Activated gamma-delta T cell treated with anti-CD3 and anti-CD28 coated beads, Interleukin-2, amount 50 U/mL, for 16 hours (primary cell): Measurements from ENCODE around the gene PCLAF.
"Not testable (repeated sequence)": the region's sequence is repeated elsewhere in the genome, so short reads cannot be mapped to it uniquely, and the experiment has no call there.

Source experiments
- DNase-seq: peaks from one replicate; pipeline ENCODE4 v3.0.0-alpha.2; 2020; ENCODE audit warnings: low read depth

PCLAF gene

DNA sequence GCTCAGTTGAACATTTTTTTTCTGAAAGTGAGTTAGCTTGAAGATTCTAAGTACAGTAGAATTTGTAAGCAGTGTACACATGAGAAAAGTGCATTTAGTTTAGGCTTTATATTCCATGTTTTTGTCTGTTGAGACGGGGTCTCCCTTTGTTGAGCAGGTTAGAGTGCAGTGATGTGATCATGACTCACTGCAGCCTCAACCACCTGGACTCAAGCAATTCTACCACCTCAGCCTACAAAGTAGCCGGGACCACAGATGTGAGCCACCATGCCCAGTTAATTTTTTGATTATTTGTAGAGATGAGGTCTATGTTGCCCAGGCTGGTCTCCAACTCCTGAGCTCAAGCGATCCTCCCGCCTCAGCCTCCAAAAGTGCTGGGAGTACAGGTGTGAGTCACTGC, 20.0 kb downstream of the PCLAF start:
- no peak for DNase-seq

DNA sequence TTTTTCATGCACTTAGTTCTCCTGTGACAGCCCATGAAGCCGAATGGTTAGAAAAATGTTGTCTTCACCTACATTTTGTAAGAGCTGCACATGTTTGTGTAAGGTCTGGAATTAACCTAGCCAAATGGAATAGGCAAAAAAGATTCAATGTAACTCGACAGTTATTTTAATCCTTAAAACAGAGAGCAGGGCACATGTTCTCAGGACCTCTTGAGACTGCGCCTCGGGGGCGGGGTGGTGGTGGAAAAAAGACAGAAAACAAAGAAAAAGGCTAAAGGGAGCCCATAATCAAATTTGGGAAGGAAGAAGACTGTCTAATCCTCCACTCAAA, 24.6 kb downstream of the PCLAF start:
- no peak for DNase-seq

DNA sequence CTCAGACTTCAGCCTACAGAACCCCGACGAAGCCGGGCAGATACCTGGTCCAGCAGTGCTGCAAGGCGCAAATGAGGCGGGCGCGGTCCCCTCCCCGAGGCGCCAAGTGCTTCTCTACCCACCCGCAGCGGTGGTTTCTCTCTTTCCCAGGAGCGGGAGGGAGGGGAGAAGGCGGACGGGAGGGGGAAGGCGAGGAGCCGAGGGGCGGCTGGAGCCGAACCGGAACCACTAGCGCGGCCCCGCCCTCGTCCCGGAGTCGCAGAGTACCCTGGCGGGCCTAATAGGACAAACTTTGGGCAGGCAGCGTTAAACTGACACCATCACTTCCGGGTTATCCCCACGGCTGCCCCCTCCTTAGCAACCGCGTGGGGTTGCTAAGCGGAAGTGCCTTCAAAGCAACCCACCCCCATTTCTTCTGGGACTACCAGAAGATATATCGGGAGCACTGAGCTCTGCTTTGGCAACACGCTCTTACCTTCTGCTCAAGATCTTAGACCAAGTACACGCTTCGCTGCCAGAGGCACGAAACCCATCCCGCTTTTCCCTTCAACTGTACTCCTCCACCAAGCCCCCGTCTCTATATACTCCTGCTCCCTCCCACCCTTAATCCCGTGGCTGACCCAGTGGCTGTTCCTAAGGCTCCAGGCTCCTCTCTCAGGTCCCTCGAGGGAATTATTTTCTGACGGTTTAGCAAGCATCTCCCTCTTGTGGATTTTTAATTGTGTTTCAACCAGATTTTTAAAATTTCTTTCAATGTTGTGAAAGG, 25.1 kb downstream of the PCLAF start, which contains the start of gene CSNK1G1:
Gene CSNK1G1 (minus strand): TSS at position 230 of the 766 bp plus-strand sequence. CDS start 55,674 bp downstream, outside the sequence.
- DNase-seq: peak; percentile 89

DNA sequence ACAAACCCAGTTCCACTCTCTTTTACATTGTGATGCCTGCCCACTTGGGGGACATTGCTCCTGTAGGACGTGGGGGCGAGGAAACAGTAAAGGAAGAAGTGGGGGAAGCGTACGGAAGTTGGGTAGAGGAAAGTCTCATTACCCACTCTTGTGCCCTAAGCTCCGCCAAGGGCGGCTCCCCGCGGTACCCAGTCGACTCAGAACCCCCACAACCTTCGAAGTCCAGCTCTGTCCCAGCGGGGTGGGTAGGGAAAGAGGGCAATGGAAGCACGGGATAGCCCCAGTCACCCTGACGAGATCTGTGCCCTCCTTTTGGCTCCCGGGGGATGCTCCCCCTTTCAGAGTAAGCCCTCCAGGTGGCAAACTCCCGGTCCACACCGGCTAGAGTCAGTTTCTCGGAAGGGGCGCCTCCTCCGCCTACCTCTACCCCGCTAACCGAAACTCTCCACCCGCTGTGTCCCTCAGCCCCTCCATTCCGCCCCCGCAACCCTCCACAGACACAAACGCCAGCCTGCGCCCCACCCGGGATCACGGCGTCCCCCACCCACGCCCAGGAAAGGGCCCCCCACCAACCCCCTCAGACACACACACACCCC, 25.8 kb downstream of the PCLAF start:
- DNase-seq: no peak

DNA sequence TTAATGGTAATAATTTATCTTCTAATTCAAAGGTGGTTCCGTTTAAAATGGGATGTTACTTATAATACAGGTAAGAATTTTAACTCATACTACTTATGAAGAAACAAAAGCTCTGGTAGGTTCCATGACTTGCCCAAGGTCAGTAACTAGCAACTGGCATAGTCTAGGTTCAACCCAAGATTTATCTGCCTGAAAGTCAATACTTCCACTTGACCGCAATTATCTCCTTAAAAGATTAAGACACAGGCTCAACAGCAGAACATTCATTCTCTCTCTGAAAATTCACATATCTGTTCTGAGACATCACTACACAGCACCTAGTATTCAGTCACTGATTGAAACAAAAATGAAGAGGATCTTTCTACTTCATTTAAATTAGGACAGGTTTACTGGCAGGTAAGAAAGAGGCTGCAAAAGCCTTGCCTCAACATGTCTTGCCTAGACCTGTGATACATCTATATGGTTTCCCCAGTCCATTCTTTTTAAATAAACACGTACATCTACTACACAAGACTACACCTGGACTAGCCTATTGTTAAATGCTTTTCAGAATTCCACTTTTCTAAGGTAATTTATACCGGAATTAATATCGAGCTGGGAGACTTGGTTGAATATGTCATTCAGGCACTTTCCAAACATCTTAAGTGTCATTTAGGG, 26.4 kb downstream of the PCLAF start:
- DNase-seq: no peak

DNA sequence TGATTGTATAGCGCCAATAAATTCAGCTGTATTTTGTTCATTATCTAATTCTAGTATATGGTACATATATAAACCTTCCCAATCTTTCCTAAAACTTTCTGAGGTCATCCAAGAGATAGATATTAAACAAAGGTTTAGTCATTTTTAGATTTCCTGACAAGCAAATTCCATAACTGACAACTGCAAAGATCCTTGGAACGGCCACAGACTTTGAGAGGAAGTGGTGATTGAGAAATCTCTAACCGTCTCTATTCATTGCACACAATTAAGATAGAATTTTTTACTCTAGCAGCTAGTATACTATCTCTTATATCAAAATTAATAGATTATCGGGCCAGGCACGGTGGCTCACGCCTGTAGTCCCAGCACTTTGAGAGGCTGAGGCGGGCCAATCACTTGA, 30.0 kb downstream of the PCLAF start:
- DNase-seq: no peak

DNA sequence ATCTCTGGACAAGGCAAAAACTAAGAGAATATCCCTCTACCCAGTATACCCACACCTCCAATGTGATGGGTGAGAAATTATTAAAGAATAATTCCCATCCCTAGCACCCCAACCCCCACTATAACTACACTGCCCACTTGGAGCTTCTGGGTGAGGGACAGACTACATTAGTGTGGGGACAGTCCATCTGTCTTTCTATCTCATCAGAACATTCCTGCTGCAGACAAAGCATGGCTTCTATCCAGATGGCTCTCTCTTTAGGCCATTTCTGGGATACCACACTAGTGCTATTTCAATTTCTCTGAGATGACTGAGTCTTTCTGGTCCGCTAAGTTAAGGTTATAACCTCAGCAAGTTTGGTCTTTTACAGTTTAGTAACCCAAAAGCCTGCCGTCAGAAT, 31.9 kb downstream of the PCLAF start:
- no peak for DNase-seq

DNA sequence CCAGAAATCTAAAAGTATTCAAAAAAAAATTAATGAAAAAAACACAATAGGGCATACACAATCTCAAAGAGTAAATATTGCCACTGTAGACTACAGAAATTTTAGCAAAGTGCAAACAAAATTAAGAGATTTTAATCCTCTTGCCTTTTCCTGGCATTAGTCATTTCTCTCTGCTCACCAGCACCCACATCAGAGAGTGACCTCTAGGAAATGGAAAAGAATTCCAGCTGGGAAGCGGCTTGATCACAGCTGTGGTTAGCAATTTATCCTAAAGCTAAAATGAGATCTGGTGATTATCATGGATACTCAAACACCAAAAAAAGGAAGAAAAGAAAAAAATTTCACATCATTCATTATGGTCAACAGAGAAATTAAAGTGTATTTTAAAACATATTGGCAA, 32.8 kb downstream of the PCLAF start:
- no peak for DNase-seq

DNA sequence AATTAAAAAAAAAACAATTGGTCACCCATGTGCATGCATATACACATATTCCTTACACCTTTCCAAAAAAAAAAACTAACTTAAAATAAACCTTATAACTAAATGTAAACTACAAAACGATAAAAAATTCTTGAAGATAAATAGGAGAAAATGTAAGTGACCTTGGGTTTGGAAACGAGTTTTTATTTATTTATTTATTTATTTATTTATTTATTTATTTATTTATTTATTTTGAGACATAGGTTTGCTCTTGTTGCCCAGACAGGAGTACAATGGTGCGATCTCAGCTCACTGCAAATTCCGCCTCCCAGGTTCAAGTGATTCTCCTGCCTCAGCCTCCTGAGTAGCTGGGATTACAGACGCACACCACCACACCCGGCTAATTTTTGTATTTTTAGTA, 35.0 kb downstream of the PCLAF start:
- DNase-seq: not testable (repeated sequence)

DNA sequence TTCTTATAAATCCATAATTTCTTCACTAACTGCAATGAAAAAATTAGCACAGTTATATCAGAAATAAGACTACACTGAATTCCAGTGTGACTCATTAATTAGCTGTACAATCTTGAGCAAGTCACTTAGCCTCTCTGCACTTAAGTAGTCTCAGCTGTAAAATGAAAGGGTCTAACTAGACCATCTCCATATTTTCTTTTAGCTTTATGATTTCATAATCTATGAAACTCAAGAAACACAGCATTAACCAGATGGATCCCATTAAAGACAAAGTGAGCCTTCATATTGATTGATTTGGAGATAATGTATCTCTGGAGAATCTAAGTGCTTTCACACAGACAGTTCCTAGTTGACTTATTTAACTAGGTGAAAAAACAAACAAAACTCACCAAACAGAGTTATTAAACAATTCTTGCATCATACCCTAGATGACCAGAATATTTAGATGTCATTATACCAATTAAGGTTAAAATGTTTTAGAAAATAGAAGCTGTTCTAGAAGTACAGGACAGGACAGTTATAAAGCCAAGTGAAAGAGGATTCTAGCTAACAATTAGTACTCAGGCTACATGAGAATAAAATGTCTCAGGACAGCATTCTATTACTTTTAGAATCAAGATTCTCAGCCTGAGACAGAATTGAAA, 36.5 kb downstream of the PCLAF start:
- no peak for DNase-seq

DNA sequence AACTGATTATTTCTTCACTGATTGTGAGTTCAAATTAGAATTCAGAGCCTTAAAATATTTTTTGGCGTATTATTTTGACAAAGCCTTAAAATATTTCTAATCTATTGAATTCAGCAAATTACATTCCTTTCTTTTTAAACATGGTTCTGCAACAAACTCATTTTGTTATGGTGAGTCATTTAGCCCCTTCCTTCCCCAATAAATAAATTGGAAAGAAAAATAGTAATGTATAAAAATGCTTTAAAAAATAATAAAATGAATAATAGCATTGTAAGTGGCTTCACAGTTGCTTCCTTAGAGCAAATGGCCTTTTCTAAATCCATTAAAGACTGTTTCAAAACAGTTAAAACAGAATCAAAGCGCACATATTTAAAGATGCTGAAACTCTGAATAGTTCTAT, 37.4 kb downstream of the PCLAF start:
- no peak for DNase-seq

DNA sequence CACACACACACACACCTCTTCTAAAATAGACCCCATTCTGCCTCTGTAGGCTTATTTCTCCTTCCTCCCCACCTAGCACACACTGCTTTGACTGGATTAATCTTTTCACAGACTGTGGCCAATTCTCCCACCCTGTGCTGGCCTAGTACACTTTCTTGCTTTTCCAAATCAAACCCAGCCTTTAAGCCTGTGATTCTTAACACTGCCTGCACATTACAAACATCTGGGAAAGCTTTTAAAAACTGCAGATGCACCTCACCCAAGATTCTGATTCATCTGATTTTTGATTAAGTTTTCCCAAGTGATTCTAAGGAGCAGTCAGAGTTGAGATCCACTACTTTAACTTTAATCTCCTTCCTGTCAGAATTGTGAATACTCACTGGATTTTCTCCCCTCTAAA, 38.0 kb downstream of the PCLAF start:
- DNase-seq: no peak

DNA sequence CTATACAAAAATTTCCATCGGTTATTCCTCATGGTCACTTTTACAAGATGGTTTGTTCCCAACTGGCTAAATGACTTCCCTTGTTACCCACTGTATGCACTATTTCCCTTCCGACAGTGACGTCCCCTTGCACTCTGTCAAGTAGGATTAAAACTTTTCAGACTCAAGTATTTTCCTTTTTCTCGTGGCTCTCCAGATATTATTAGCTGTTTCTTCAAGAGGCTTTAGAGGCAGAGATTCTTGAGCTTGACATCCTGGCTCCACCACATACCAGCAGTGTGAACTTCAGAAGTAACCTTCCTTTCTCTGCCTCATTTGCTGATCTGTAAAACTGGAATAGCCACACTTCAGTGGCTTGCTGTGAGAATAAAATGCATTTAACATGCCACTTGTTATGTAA, 39.3 kb downstream of the PCLAF start:
- DNase-seq: no peak

DNA sequence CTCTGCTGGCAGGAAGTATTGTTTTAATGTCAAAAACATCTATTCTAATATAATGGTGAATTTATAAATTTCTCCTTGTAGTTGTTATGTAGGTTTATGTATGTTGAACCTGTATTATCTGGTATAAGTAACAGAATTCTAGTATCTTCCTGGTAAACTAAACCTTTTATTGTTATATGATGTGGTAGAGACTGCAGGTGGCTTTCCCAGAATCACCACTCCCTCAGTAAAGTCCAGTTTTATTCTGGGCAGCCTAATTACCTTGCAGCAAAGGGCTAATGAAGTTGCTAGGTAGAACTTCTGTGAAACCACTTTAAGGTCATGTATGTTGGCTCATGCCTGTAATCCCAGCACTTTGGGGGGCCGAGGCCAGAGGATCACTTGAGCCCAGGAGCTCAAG, 40.9 kb downstream of the PCLAF start:
- DNase-seq: no peak

DNA sequence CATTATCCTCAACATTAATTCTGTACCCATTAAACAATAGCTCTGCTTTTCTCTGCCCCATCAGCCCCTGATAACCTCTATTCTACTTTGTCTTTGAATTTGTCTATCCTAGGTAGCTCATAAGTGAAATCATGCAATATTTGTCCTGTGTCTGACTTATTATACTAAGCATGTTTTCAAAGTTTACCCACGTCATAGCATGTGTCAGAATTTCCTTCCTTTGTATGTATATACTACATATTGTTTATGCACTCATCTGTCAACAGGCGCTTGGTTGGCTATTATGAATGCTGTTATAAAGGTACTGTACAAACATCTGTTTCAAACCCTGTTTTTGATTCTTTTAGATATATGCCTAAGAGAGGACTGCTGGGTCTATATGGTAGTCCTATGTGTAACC, 43.5 kb downstream of the PCLAF start:
- DNase-seq: no peak

DNA sequence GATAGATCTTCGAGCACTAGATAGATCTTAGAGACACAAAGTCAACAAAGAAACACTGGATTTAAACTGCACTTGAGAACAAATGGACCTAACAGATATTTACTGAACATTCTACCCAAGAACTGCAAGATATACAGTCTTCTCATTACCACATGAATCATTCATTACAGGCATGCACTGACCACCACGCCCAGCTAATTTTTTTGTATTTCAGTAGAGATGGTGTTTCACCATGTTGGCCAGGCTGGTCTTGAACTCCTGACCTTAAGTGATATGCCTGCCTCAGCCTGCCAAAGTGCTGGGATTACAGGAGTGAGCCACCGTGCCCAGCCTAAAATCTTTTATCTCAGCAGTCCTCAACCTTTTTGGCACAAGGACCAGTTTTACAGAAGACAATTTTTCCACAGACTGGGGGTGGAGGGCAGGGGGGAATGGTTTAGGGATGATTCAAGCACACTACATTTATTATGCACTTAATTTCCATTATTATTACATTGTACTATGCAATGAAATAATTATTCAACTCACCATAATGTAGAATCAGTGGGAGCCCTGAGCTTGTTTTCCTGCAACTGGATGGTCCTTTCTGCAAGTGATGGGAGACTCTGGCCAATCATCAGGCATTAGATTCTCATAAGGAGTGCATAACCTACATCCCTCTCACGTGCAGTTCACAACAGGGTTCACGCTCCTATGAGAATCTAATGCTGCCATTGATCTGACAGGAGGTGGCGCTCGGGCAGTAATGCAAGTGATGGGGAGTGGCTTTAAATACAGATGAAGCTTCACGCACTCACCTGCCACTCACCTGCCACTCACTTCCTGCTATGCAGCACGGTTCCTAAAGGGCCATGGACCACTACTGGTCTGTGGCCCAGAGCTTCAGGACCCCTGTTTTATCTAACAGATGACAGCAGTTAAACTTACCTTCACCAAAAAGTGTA, 47.0 kb downstream of the PCLAF start:
- DNase-seq: no peak

DNA sequence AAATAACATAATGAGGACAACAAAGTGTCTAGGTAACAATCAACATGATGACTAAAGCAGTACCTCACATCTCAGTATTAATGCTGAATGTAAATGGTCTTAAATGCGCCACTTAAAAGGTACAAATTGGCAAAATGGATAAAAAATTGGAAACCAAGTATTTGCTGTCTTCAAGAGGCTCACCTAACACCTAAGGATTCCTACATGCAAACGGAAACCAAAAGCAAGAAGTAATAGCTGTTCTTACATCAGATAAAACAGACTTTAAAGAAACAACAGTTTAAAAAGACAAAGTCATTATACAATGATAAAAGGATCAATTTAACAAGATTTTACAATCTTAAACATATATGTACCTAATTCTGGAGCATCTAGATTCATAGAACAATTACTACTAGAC, 47.7 kb downstream of the PCLAF start:
- no peak for DNase-seq

DNA sequence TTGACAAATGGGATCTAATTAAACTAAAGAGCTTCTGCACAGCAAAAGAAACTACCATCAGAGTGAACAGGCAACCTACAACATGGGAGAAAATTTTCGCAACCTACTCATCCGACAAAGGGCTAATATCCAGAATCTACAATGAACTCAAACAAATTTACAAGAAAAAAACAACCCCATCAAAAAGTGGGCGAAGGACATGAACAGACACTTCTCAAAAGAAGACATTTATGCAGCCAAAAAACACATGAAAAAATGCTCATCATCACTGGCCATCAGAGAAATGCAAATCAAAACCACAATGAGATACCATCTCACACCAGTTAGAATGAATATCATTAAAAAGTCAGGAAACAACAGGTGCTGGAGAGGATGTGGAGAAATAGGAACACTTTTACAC, 49.6 kb downstream of the PCLAF start:
- DNase-seq: not testable (repeated sequence)

DNA sequence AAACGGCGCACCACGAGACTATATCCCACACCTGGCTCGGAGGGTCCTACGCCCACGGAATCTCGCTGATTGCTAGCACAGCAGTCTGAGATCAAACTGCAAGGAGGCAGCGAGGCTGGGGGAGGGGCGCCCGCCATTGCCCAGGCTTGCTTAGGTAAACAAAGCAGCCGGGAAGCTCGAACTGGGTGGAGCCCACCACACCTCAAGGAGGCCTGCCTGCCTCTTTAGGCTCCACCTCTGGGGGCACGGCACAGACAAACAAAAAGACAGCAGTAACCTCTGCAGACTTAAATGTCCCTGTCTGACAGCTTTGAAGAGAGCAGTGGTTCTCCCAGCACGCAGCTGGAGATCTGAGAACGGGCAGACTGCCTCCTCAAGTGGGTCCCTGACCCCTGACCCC, 54.3 kb downstream of the PCLAF start:
- DNase-seq: not testable (repeated sequence)

DNA sequence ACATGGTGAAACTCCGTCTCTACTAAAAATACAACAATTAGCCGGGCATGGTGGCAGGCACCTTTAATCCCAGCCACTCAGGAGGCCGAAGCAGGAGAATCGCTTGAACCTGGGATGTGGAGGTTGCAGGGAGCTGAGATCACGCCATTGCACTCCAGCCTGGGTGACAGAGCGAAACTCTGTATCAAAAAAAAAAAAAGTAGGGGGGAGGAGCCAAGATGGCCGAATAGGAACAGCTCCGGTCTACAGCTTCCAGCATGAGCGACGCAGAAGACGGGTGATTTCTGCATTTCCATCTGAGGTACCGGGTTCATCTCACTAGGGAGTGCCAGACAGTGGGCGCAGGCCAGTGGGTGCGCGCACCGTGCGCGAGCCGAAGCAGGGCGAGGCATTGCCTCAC, 54.8 kb downstream of the PCLAF start:
- DNase-seq: not testable (repeated sequence)

DNA sequence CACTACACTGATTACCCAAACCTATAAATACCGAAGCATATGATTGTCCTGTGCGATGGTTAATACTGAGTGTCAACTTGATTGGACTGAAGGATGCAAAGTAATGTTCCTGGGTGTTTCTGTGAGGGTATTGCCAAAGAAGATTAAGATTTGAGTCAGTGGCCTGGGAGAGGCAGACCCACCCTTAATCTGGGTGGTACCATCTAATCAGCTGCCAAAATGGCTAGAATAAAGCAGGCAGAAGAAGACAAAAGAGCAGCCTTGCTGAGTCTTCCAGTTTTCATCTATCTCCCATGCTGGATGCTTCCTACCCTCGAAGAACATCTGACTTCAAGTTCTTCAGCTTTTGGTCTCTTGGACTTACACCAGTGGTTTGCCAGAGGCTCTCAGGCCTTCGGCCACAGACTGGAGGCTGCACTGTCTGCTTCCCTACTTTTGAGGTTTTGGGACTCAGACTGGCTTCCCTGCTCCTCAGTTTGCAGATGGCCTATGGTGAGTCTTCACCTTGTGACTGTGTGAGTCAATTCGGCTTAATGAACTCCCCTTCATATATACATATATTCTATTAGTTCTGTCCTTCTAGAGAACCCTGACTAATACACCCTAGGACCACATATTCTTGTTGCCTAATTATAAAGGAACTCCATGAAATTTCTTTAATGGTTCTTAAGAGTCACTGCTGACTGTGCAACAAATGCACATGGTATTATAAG, 56.9 kb downstream of the PCLAF start:
- no peak for DNase-seq
